ENCODE results near the gene TRAK1.

The TRAK1 gene

DNA sequence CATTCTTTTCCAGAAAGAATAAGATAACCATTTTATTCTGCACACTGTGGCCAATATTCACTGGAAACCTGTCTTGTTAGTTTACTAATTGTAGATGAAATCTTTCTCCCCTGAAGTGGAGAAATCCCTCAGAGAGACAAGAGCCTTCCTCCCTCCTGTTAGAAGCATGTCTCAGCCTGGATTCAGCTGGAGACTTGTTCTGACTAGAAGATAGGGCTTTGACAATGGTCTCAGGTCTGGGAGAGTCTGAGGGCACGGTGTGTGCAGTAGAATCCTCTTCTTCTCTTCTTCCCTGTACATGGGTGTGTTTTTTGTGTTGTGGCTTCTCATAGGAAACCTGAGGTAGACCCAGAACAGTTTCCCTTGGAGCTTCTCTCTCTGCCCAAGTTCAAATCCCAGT lies 154.9 kb downstream of the TRAK1 start:
- DNase-seq (ENCODE audit: low spot score) = no peak

DNA sequence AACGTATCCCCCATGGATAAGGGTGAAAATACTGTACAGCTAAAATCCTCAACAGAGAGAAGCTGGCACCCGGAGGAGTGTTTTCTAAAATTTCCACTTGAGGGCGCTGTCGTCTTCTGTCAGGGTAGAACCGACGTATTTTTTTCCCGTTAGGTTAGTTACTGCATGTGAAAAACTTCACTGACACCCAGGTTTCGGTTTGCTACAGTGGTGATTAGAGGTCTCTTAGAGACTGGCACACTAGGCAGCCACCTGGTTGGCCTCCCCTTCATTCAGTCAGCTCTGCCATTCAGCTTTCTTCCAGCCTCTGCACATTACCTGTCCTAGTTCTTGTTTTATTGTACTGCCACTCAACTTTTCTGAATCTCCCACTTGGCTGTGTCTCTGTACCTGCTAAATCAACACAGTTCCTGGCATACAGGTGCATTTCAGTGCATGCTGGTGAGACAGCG lies 156.4 kb downstream of the TRAK1 start:
- peak; percentile 56 for DNase-seq (ENCODE audit: low spot score)

DNA sequence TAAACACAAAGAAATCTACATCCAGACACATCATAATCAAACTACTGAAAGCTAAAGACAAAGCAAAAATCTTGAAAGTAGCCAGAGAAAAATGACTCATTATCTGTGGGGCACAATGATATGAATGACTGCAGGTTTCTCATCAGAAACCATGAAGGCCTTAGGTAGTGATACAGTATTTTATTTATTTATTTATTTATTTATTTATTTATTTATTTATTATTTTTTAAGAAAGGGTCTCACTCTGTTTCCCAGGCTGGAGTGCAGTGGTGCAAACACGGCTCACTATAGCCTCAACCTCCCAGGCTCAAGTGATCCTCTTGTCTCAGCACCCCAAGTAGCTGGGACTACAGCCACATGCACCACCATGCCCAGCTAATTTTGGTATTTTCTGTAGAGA lies 159.6 kb downstream of the TRAK1 start:
- DNase-seq (ENCODE audit: low spot score) = no peak

GRCh38 chr3:42254566-42254965 lies 163.4 kb downstream of the TRAK1 start:
- DNase-seq (ENCODE audit: low spot score) = no peak

DNA sequence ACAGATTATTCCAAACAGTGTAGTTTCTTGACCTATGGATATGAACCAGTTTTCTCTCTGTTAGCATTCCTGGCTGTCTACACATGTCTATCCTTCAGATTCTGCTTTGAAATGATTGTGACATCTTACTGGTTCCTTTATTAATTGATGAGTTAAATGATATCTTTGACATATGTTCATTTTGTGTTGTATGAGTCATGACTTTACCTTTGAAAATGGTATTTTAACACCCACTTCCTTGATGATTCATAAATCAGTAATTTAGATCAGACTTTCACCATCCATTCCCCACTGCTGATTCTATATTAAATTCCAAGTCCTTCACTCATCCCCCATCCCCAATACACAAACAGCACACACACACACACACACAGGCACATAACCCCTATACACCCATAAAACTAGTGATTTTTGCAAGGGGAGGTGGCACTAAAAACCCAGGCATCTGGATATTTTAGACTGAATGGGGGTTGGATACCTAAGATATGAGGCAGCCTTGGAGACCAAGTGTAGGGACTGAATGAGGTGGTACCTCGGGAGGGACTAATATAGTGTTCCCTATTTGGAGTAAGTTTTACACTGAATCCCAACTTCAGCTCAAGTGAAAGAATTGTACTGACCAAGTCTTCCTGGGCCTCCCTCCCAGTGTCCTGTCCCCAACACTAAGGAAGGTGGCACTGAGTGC lies 165.1 kb downstream of the TRAK1 start:
- peak; percentile 28 for DNase-seq (ENCODE audit: low spot score)

- DNase-seq (ENCODE audit: low spot score) = no peak
These were observed 165.8 kb downstream of the TRAK1 start for GRCh38 chr3:42257007-42257406.

GRCh38 chr3:42262525-42262924 lies 171.4 kb downstream of the TRAK1 start:
- no peak for DNase-seq (ENCODE audit: low spot score)

DNA sequence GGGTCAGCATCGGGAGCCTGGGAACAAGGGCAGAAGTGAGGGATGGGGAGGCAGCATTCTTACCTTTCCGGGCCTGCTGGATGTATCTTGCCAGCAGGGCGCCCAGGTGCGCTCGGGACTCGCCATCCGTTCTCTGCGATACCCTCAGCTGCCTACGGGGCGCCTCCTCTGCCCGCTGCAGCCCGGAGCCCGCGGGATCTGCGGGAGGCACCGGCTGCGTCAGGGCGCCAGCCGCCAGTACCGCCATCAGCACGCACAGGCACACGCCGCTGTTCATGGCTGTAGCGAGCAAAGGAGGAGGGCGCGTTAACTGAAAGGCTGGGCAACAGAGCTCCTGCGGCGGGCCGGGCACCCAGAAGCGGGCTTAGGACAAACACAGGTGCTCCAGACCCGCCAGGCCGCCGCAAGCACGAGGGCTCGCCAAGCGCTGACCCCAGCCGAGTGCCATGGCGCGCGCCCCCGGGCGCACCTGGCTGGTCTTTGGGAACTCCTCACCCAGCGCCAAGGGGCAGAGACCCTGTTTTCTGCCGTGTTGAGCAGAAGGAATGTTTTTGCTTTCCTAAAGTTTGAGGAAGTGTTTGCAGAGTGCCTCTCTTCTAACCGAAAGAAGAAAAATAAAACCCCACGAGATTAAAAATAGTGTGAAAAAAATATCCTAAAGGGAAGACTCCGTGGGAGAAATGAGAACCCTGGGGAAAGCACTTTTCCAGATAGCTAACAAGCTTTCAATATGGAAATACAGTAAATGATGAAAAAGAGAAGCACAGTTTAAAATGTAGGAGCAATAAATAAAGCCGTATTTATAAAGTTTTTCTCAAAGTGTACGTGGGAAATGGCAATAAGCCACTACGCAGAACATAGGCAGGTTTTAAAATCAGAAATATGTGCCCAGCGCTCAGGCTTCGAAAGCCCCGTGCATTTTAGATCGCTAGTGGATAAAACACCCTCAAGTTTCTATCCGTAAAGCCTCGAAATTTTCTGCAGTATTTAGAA lies 172.5 kb downstream of the TRAK1 start:
- no peak for DNase-seq (ENCODE audit: low spot score)

GRCh38 chr3:42264399-42265058 lies 173.4 kb downstream of the TRAK1 start:
- DNase-seq (ENCODE audit: low spot score) = no peak

DNA sequence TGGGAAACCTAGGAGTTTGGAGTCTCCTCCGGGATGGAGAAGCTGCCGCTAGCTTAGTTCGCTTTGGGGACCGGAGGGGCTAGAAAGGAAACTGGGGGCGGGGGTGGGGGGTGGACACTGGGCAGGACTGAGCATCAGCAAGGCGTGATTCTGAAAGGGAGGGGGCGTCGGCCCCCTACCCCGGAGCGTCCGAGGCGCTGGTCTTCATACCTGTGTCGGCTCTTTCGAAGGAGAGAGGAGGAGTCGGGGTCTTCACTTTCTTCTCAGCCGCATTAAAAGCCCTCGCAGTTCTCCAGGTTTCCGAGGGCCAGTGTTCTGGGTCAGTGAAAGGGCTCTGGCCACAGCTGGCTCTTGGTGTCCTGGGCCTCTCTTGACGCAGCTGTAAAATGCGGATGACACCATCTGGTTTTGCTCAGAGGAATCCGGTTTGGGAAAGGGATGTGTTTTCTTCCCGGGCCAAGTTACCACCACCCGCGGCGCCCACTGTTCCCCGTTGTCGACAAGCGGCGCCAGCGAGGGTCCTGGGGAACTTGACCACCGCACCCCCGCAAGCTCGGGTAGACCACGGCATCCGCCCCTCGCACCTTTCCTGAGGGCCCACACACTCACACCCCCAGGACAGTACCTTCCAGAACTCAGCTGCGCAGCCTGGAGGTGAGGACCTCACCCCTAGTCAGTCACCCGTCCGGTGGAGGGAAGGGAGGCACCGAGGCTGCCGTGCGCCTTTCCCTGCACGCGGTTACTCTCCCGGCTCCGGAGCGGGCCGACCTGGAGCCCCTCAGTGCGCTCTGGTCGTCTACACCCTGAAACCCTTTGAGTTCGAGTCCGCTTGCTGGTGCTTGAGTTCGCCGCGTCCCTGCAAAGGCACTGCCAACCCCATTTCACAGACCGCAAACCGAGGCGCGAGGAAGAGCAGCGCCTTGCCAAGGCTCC lies 174.2 kb downstream of the TRAK1 start:
- no peak for DNase-seq (ENCODE audit: low spot score)

DNA sequence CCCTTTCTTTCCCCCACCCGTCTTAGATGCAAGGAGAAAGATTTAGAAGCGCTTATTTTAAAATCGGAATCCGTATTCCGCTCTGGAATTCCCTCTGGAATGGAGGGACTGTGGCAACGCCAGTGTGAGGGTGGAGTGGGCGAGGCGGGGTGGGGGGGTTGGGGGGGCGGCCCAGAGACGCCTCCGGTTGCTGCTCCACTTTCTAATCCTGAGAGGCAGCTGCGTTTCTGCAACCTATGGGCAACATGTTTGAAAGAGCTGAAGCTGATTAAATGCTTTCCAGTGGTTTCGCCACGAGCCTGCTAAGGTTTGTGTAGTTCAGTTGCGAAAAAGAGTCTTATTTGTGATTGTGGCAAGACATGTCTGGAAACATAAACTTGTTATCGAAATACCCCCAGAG lies 174.9 kb downstream of the TRAK1 start, which contains the start of gene CCK:
Gene CCK (minus strand): TSS at position 101 of the 400 bp plus-strand sequence. CDS start 2,555 bp downstream, outside the sequence.
- DNase-seq (ENCODE audit: low spot score) = no peak

DNA sequence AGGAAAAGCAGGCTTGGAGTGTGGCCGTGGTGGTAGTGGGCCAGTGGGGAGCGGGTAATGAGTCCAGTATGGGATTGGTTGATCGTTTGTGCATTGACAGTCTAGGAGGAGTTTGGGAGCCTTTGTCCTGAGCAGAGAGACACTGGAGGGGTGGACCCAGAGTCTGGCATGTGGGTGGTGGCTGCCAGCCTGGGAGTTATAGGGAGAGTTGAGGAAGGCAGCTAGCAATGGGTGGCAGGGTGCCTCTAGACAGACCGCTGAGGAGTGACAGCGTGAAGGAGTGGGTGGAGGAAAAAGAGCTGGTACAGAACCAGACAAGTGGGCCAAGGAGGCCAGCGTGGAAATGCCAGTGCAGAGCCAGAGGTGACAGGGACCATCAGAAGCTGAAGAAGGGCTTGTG lies 176.7 kb downstream of the TRAK1 start:
- no peak for DNase-seq (ENCODE audit: low spot score)

- DNase-seq (ENCODE audit: low spot score) = no peak
These were observed 178.5 kb downstream of the TRAK1 start for GRCh38 chr3:42269647-42270046.

GRCh38 chr3:42270561-42270960 lies 179.4 kb downstream of the TRAK1 start:
- DNase-seq (ENCODE audit: low spot score) = no peak

DNA sequence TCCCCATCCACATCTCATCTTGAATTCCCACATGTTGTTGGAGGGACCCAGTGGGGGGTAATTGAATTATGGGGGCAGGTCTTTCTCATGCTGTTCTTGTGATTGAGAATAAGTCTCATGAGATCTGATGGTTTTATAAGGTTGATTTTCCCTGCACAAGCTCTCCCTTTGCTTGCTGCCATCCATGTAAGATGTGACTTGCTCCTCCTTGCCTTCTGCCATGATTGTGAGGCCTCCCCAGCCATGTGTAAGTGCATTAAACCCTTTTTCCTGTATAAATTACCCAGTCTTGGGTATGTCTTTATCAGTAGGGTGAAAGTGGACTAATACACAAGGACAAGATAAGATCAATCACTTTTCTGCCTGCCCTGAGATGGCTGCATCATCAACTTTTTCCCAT lies 180.6 kb downstream of the TRAK1 start:
- no peak for DNase-seq (ENCODE audit: low spot score)

GRCh38 chr3:42273361-42273760 lies 182.2 kb downstream of the TRAK1 start:
- no peak for DNase-seq (ENCODE audit: low spot score)

DNA sequence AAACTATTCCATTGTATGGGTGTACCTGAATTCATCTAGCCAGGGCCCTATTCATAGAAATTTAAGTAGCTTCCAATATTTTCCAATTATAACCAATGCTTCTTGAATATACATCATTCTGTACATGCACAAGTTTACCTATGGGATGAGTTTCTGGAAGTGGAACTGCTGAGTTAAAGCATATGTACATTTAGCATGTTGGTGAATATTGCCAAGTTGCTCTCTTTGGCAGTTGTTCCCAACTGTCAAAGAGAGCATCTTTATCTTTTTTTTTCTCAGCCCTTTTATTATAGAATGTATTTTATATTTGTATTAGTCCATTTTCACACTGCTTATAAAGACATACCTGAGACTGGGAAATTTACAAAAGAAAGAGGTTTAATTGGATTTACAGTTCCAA lies 183.1 kb downstream of the TRAK1 start:
- DNase-seq (ENCODE audit: low spot score) = no peak

DNA sequence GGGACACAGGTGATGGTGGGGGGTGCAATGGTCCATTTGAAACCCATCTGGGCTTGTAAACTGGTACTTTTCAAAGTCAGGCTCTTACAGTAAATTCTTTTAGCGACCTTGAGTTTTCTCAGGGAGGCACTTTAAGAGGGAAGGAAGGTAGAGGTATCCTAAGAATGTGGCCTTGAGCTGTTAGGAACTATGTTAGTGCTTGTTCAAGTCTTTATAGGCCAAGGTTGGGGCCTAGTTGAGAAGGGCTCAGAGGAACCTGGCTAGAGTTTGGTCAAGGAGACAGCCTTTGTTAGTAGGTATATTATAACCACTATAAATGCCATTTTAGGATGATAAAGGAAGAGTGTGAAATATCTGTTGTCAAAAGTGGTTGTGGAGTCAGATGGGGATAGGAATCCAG lies 184.1 kb downstream of the TRAK1 start:
- DNase-seq (ENCODE audit: low spot score) = no peak
